ENCODE results near the gene MON1A. TPM values are rescaled to one million over a fixed set of nuclear protein-coding genes. Genes with fewer than 3 reads are reported as not detected.

Gene MON1A
- total and polyA plus RNA-seq, 2 of the 8 experiments (the other 6 are each of a cell fraction or from before 2014, with no cell fraction given): 10.3 to 14.1 TPM

DNA sequence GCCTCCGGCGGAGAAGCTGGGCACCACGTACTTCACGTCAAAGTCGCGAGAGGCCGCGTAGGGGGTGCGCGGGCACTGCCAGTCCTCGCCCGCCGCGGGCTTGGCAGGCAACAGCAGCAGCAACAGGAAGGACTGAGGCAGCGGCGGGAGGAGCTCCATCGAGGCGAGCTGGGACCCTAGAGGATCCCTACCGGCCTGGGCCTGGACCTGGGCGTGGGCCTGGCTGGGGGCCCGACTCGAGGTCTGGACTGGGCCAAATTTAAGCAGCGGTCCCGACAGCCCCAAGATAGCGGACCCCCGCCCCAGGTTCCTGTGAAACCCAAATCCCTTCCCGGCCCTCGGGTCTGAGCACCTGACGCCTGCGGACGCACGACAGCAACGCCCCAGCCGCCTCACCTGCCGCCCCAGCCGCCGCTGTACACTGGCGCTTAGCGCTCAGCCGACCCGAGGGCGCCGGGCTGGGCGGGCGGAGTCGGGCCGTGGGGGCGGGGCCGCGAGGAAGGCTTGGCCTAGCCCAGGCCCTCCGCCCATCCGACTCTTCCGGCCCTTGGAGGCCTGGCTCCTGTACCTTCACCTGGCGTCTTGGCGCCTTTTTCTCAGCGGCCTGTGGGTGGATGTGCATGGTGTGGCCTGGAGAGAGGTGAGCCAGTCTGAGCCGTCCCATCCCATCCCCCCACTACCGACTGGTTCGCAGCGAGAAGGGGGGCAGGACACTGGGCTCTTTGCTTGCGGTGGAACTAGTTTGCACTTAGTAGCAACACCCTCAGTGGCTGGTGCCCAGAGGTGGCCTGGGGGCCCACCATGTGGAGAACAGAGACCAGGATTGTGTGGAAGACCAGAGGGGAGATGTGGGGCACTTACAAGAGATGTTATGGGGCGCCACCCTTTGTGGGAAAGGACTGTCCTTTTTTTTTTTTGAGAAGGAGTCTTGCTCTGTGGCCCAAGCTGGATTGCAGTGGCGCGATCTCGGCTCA is 25.9 kb downstream of the MON1A start, which contains the start of gene MST1R:
TSS of gene MST1R (minus strand) at position 423 of the 974 bp plus-strand sequence. CDS start at position 159, 264 bp downstream.
- H3K9ac ChIP-seq (replicated peaks in 1 of 4; ENCODE audit: extremely low read depth in 1 of 4, low read depth in 3 of 4, low read length in 3 of 4): peak within 1 kb of the TSS in 2 of 4 experiments; percentile 51 to 58; a peak in 3 of 7 replicates
- H3K4me2 ChIP-seq (ENCODE audit: insufficient read depth in 1 of 2, low read depth in 2 of 2, low read length in 2 of 2): peak within 1 kb of the TSS; percentile 46 to 68
- peaks cover 0 to 27% (median 18%) of the 10 kb centered on the region in 4 experiments; a peak in 6 of 7 replicates for H3K4me1 ChIP-seq (replicated peaks in 1 of 4; ENCODE audit: control insufficient read depth in 3 of 4, insufficient read depth in 4 of 4, low read length in 3 of 4)
- 42% methylated on average over 59 of the region's 65 CpGs; no CpG with 5 or more reads in 1 of the 2 experiments for WGBS, 2 experiments (ENCODE audit: extremely low coverage in 1 of 2, insufficient coverage in 1 of 2, insufficient read length in 1 of 2, insufficient replicate concordance in 2 of 2, low coverage in 1 of 2, low lambda C conversion rate in 2 of 2, missing lambda C conversion rate in 1 of 2)
- H3K4me3 ChIP-seq (ENCODE audit: extremely low read depth in 1 of 4, insufficient read depth in 2 of 4, low read depth in 3 of 4, low read length in 4 of 4): peak within 1 kb of the TSS in 3 of 4 experiments; percentile 21 to 49 (median 29); a peak in 6 of 8 replicates
- H3K79me2 ChIP-seq (ENCODE audit: control insufficient read depth in 1 of 2, insufficient read depth in 2 of 2, low read length in 2 of 2): no peaks in the 10 kb centered on the region
- peak within 1 kb of the TSS; percentile 95 for H2BK15ac ChIP-seq (ENCODE audit: low read length)
- peak within 1 kb of the TSS; percentile 60 for H2BK120ac ChIP-seq (replicated peaks; ENCODE audit: low read depth, low read length)
- peaks cover 0 to 3% (median 1%) of the 10 kb centered on the region in 4 experiments; a peak in 3 of 7 replicates for H3K27me3 ChIP-seq (replicated peaks in 1 of 4; ENCODE audit: control insufficient read depth in 3 of 4, extremely low read depth in 1 of 4, insufficient read depth in 3 of 4, low read length in 3 of 4)
- peaks cover 0 to 2% of the 10 kb centered on the region in 2 experiments for H4K20me1 ChIP-seq (replicated peaks in 1 of 2; ENCODE audit: control insufficient read depth in 1 of 2, insufficient read depth in 2 of 2, low read length in 2 of 2)
- ChIA-PET CTCF (ENCODE audit: partially characterized antibody) (interaction anchor here (0.8 to 16.1 kb wide), 8 partner anchors 22 to 202 kb away, joined by 3 to 306 read pairs (median 10); partner anchors contain the start of gene AMIGO3), POLR2A (ENCODE audit: partially characterized antibody) (interaction anchor here (0.7 to 5.1 kb wide), 9 partner anchors 8 to 65 kb away, joined by 3 to 23 read pairs (median 3); partner anchors contain the start of gene RBM6)
- H2BK12ac ChIP-seq (ENCODE audit: low read depth, low read length): peak within 1 kb of the TSS; percentile 88; the same call in 1 of the 2 replicates
- peak within 1 kb of the TSS; percentile 83 for H3K56ac ChIP-seq (replicated peaks; ENCODE audit: insufficient read length, low read depth, low read length)
- peak within 1 kb of the TSS; percentile 82; the same call in 1 of the 2 replicates for H2BK20ac ChIP-seq (ENCODE audit: low read length)
- no peaks in the 10 kb centered on the region for H3K9me3 ChIP-seq (ENCODE audit: insufficient read depth in 2 of 2, low read depth in 1 of 2, low read length in 1 of 2)
- peak within 1 kb of the TSS; percentile 75 for H3K4ac ChIP-seq (replicated peaks; ENCODE audit: insufficient read length, low read depth, low read length)
- H4K5ac ChIP-seq (ENCODE audit: insufficient read length, low read depth, low read length): peak within 1 kb of the TSS; percentile 91
- FAIRE-seq (peak; percentile 7), DNase-seq (ENCODE audit: low read depth in 1 of 2, low spot score in 2 of 2) (peak; percentile 76 to 95)
- no peak within 1 kb of the TSS for H3K23ac ChIP-seq (ENCODE audit: insufficient read length)
- H4K8ac ChIP-seq (ENCODE audit: extremely low read depth, insufficient read depth, low read length): peak within 1 kb of the TSS; percentile 87
- no peak within 1 kb of the TSS for H3K14ac ChIP-seq (ENCODE audit: insufficient read length)
- H2AFZ ChIP-seq (ENCODE audit: low read length): peak within 1 kb of the TSS; percentile 87; the same call in 1 of the 2 replicates
- H3K18ac ChIP-seq (ENCODE audit: extremely low read depth, low read length): peak within 1 kb of the TSS; percentile 94
- H2AK5ac ChIP-seq (ENCODE audit: low read depth, low read length): peak within 1 kb of the TSS; percentile 54; the same call in 1 of the 2 replicates
- H2BK5ac ChIP-seq (ENCODE audit: low read depth, low read length): peak within 1 kb of the TSS; percentile 45; the same call in 1 of the 2 replicates
- H4K91ac ChIP-seq (replicated peaks; ENCODE audit: insufficient read length, low read length): peak within 1 kb of the TSS; percentile 92
- H3K27ac ChIP-seq (ENCODE audit: low read depth, low read length): peak within 1 kb of the TSS; percentile 29; the same call in 1 of the 2 replicates
- no peaks in the 10 kb centered on the region for H3K79me1 ChIP-seq (ENCODE audit: low read depth, low read length)
- no peaks in the 10 kb centered on the region; the same call in 1 of the 2 replicates for H3K23me2 ChIP-seq (ENCODE audit: low read depth, low read length)
- H3K36me3 ChIP-seq (ENCODE audit: control insufficient read depth in 2 of 4, insufficient read depth in 4 of 4, low read length in 3 of 4): no peaks in the 10 kb centered on the region
- no peak for TF ChIP-seq JUND (IDR thresholded peaks at IDR 0.05; ENCODE audit: low read length)
- no peak; a peak in 2 of 3 replicates for TF ChIP-seq POLR2A (IDR thresholded peaks at IDR 0.05; ENCODE audit: control extremely low read depth in 1 of 2, low read depth in 2 of 2, low read length in 2 of 2)
- TF ChIP-seq TAF1 (IDR thresholded peaks at IDR 0.05; ENCODE audit: low read depth, low read length): peak; percentile 85
- TF ChIP-seq CHD1 (IDR thresholded peaks at IDR 0.05; ENCODE audit: low read depth, low read length): no peak
- TF ChIP-seq SP1 (IDR thresholded peaks at IDR 0.05; ENCODE audit: low read depth, low read length): peak; percentile 45; the same call in 1 of the 2 replicates
- peak; percentile 48 for TF ChIP-seq TAF7 (optimal IDR thresholded peaks at IDR 0.05; ENCODE audit: borderline replicate concordance, low read depth, low read length)
- no peak for TF ChIP-seq SAP30 (IDR thresholded peaks at IDR 0.05; ENCODE audit: insufficient read depth, insufficient replicate concordance, low read length)
- peak; percentile 36 for TF ChIP-seq KDM4A (IDR thresholded peaks at IDR 0.05; ENCODE audit: low read depth, low read length, severe bottlenecking)
- peak; percentile 71 for TF ChIP-seq POLR2AphosphoS5 (IDR thresholded peaks at IDR 0.05; ENCODE audit: low read depth, low read length)
- TF ChIP-seq CEBPB (IDR thresholded peaks at IDR 0.05; ENCODE audit: low read depth, low read length): no peak
- peak; percentile 77 for TF ChIP-seq TBP (IDR thresholded peaks at IDR 0.05; ENCODE audit: low read depth, low read length)
